Calu3 (cell line): ENCODE measurements around the gene SMPDL3B. TPM values are rescaled to one million over a fixed set of nuclear protein-coding genes. Genes with fewer than 3 reads are reported as not detected.

ENCODE experiments used
- BruUV-seq: library from RNA; stranded (reverse); fragments of 400-500 nt; replicated peaks from 2 replicates; lab custom pipeline; 2021; lab: Mats Ljungman, UMichigan
- CTCF ChIA-PET: fragments of 300-600 bp; sonication (Branson Sonifier 250); formaldehyde crosslinking; loops from one replicate; lab custom pipeline; 2022; ENCODE audit warnings: antibody characterized with exemption; lab: Charles Lee
- DNase-seq: peaks from one replicate; pipeline ENCODE4 v3.0.0; 2022
- H3K27ac Mint-ChIP-seq: one replicate; pipeline ENCODE4 v1.8.0; 2022; ENCODE audit warnings: mixed read lengths; ENCODE audit not compliant: unreplicated experiment
- H3K27me3 Mint-ChIP-seq: one replicate; pipeline ENCODE4 v1.8.0; 2022; ENCODE audit warnings: mixed read lengths; ENCODE audit not compliant: unreplicated experiment
- H3K36me3 Mint-ChIP-seq: one replicate; pipeline ENCODE4 v1.8.0; 2022; ENCODE audit warnings: mild to moderate bottlenecking, moderate library complexity, mixed read lengths; ENCODE audit not compliant: insufficient read depth, unreplicated experiment
- H3K4me1 Mint-ChIP-seq: one replicate; pipeline ENCODE4 v1.8.0; 2022; ENCODE audit warnings: mild to moderate bottlenecking, low read depth, mixed read lengths; ENCODE audit not compliant: unreplicated experiment
- H3K4me3 Mint-ChIP-seq: one replicate; pipeline ENCODE4 v1.8.0; 2022; ENCODE audit warnings: mild to moderate bottlenecking, low read depth, moderate library complexity, mixed read lengths; ENCODE audit not compliant: unreplicated experiment
- H3K9me3 Mint-ChIP-seq: one replicate; pipeline ENCODE4 v1.8.0; 2022; ENCODE audit warnings: low read depth, mixed read lengths; ENCODE audit not compliant: unreplicated experiment
- intact Hi-C: fragments of 100-400 bp; cut with micrococcal nuclease; formaldehyde crosslinking; loops from one replicate; pipeline ENCODE4 v1.10.0; 2022; ENCODE audit not compliant: unreplicated experiment
- total RNA-seq: library from RNA; stranded (reverse); gene quantifications from 2 replicates; pipeline ENCODE4 v1.2.3, GENCODE V29; 2022
- TF ChIP-seq, protein P1 (sequence below): fragments of 200-600 bp; IDR thresholded peaks from one replicate; pipeline ENCODE4 v1.8.0; 2022; ENCODE audit warnings: antibody characterized with exemption; ENCODE audit not compliant: unreplicated experiment

SMPDL3B gene
- total RNA-seq, 1 experiment from 2014 or later = 9.7 TPM

GRCh38 chr1:27974417-27974781, 39.6 kb downstream of the SMPDL3B start:
- DNase-seq = no peak
- Mint-ChIP-seq H3K27me3 (no peaks in the 10 kb centered on the region), H3K27ac (no peak overlapping the region), H3K9me3 (no peaks in the 10 kb centered on the region), H3K4me3 (no peak overlapping the region), H3K36me3 (peaks cover 12% of the 10 kb centered on the region), H3K4me1 (no peaks in the 10 kb centered on the region)
- TF ChIP-seq, protein P1, sequence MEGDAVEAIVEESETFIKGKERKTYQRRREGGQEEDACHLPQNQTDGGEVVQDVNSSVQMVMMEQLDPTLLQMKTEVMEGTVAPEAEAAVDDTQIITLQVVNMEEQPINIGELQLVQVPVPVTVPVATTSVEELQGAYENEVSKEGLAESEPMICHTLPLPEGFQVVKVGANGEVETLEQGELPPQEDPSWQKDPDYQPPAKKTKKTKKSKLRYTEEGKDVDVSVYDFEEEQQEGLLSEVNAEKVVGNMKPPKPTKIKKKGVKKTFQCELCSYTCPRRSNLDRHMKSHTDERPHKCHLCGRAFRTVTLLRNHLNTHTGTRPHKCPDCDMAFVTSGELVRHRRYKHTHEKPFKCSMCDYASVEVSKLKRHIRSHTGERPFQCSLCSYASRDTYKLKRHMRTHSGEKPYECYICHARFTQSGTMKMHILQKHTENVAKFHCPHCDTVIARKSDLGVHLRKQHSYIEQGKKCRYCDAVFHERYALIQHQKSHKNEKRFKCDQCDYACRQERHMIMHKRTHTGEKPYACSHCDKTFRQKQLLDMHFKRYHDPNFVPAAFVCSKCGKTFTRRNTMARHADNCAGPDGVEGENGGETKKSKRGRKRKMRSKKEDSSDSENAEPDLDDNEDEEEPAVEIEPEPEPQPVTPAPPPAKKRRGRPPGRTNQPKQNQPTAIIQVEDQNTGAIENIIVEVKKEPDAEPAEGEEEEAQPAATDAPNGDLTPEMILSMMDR = no peak
- BruUV-seq = no TSS peak
- CTCF ChIA-PET = no interaction called here
- intact Hi-C loops = no loop called here

DNA sequence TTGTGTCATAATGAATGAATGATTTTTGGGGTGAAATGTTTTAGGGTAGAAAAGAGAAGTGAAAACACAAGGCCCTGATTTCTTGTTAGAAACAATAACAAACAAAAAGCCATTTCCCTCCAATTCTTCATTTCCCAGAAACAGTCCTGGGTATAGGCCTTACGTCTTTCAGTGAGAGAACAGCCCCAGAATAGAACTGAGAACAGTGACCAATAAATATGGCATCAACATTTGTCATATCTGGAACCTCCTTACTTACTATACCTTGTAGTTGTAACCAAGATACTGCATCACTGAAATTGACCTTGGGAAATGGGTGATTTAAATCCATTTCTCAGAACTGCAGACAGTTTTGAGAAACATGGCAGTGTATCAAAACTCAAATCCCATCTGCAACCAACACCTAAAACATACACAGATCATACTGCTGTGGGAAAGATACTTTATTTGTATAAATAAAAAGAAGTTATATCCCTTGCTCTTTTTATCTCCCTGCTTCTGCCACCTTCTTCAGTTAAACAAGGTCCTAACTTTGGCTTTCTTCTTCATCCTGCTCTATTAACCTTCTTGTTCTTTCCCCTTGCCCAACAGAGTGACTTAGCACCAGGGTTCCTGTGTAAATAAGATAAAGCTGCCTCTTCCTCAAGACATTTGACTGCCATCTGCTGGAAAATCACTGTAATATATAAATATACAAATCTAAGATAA, 44.5 kb downstream of the SMPDL3B start:
- CTCF ChIA-PET = interaction anchor here (0.7 to 1.1 kb wide), 2 partner anchors 104 to 121 kb away, joined by 3 to 4 read pairs; no protein-coding TSS in a partner anchor
- intact Hi-C loops = loop anchor here (2.0 kb wide), 1 partner anchor 121 kb away; no protein-coding TSS in a partner anchor
- Mint-ChIP-seq H3K27ac (no peak overlapping the region), H3K4me3 (no peak overlapping the region), H3K9me3 (no peaks in the 10 kb centered on the region), H3K27me3 (no peaks in the 10 kb centered on the region), H3K4me1 (no peaks in the 10 kb centered on the region), H3K36me3 (peaks cover 12% of the 10 kb centered on the region)
- no peak for DNase-seq
- no TSS peak for BruUV-seq
- TF ChIP-seq, protein P1 = peak; percentile 19

DNA sequence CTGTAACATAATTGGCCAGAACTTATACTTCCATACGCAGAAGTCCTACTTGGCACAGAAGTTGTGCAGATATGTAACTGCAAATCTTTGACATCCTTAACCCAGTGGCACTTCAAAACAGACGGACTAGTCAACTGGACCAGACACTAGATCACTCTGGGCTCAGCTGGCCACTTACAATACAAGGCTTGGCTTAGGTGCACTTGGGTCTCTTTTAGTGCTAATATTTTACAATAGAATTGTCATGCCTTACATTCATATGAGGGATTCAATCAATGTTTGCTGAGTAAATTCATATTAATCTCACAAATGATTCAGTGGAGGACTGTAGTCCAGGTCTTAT, 45.0 kb downstream of the SMPDL3B start:
- Mint-ChIP-seq H3K4me1 (no peaks in the 10 kb centered on the region), H3K9me3 (no peaks in the 10 kb centered on the region), H3K27me3 (no peaks in the 10 kb centered on the region), H3K4me3 (no peak overlapping the region), H3K27ac (no peak overlapping the region), H3K36me3 (peaks cover 12% of the 10 kb centered on the region)
- intact Hi-C loops = loop anchor here (2.0 kb wide), 1 partner anchor 121 kb away; no protein-coding TSS in a partner anchor
- CTCF ChIA-PET = interaction anchor here (0.7 to 1.1 kb wide), 2 partner anchors 105 to 122 kb away, joined by 3 to 4 read pairs; no protein-coding TSS in a partner anchor
- no peak for DNase-seq
- TF ChIP-seq, protein P1 = no peak
- BruUV-seq = no TSS peak

GRCh38 chr1:27980216-27980845, 45.5 kb downstream of the SMPDL3B start:
- intact Hi-C loops = no loop called here

More at GRCh38 chr1:27980216-27980845, 45.5 kb downstream of the SMPDL3B start:
- Mint-ChIP-seq H3K27me3 (no peaks in the 10 kb centered on the region), H3K36me3 (peaks cover 17% of the 10 kb centered on the region), H3K27ac (no peak overlapping the region), H3K9me3 (no peaks in the 10 kb centered on the region), H3K4me3 (no peak overlapping the region), H3K4me1 (no peaks in the 10 kb centered on the region)
- TF ChIP-seq, protein P1 = no peak
- CTCF ChIA-PET = interaction anchor here (1.1 to 1.2 kb wide), 2 partner anchors 122 to 123 kb away, joined by 4 read pairs; no protein-coding TSS in a partner anchor
- DNase-seq = no peak
- no TSS peak for BruUV-seq
